Measurements from ENCODE around the gene TLK1. TPM values are rescaled to one million over a fixed set of nuclear protein-coding genes. Genes with fewer than 3 reads are reported as not detected.

TLK1 gene
- total RNA-seq (2021) = 74.1 and 101 TPM in 2 replicates
- percentile 94 among the genes with signal in this experiment for Bru-seq, nascent RNA
- BruChase-seq, experiment 1, labeled RNA remaining after a 2-hour chase = percentile 85 among the genes with signal in this experiment
- percentile 81 among the genes with signal in this experiment for BruChase-seq, experiment 2, labeled RNA remaining after a 6-hour chase
- long read RNA-seq, full-length matches to known transcripts = 12 of 27 reads
- long read RNA-seq, partial matches to known transcripts = 4 of 27 reads
- long read RNA-seq, other reads (novel, unspliced or antisense) = 11 of 27 reads

- Histone ChIP-seq H3K27ac (peak within 1 kb of the TSS; percentile 93), H3K79me2 (ENCODE audit: low read depth) (peaks cover 58% of the 10 kb centered on the region), H2AFZ (peak within 1 kb of the TSS; percentile 96), H3K4me2 (peak within 1 kb of the TSS; percentile 91), H4K20me1 (ENCODE audit: insufficient read depth) (peaks cover 36% of the 10 kb centered on the region), H3K4me3 (peak within 1 kb of the TSS; percentile 93), H3K36me3 (ENCODE audit: low read depth) (no peaks in the 10 kb centered on the region), H3K27me3 (ENCODE audit: insufficient read depth, low read depth) (no peaks in the 10 kb centered on the region), H3K9me3 (ENCODE audit: insufficient read depth, low read depth) (no peaks in the 10 kb centered on the region), H3K4me1 (replicated peaks; ENCODE audit: insufficient read depth) (peaks cover 61% of the 10 kb centered on the region), H3F3A (ENCODE audit: insufficient read depth, low read depth) (peaks cover 25% of the 10 kb centered on the region), H3K9me2 (ENCODE audit: insufficient read depth) (no peaks in the 10 kb centered on the region)
- no TSS peak for BruUV-seq (replicated peaks)
- peak; percentile 67 to 76 for DNase-seq
- TF ChIP-seq EZH2 (IDR thresholded peaks at IDR 0.05; ENCODE audit: low read depth) (no peak), CTCF (conservative IDR thresholded peaks at IDR 0.05) (no peak)
- intact Hi-C loops (cut with micrococcal nuclease; ENCODE audit: unreplicated experiment) = loop anchor here (2.0 to 5.0 kb wide), 2 partner anchors 64 to 362 kb away; partner anchors contain the start of gene CYBRD1
- ChIA-PET POLR2A (ENCODE audit: unreplicated experiment) (interaction anchor here (0.5 to 0.6 kb wide), 3 partner anchors 22 to 137 kb away, joined by 4 to 7 read pairs (median 5); no protein-coding TSS in a partner anchor), CTCF (interaction anchor here (0.7 to 1.1 kb wide), 2 partner anchors 188 to 256 kb away, joined by 8 to 20 read pairs; no protein-coding TSS in a partner anchor)
These were observed at the start of gene TLK1 for GRCh38 chr2:171160119-171160955. Gene TLK1, minus strand, starts transcription at chr2:171160893. Its CDS starts 465 bp downstream, at chr2:171160428.

GRCh38 chr2:171210216-171210863, 49.6 kb upstream of the TLK1 start:
- Histone ChIP-seq H3K9me2 (ENCODE audit: insufficient read depth) (no peaks in the 10 kb centered on the region), H3F3A (ENCODE audit: insufficient read depth, low read depth) (no peaks in the 10 kb centered on the region), H3K4me3 (no peak overlapping the region), H3K4me1 (replicated peaks; ENCODE audit: insufficient read depth) (no peaks in the 10 kb centered on the region), H3K36me3 (ENCODE audit: low read depth) (no peaks in the 10 kb centered on the region), H3K9me3 (ENCODE audit: insufficient read depth, low read depth) (no peaks in the 10 kb centered on the region), H3K4me2 (no peak overlapping the region), H3K79me2 (ENCODE audit: low read depth) (no peaks in the 10 kb centered on the region), H4K20me1 (ENCODE audit: insufficient read depth) (no peaks in the 10 kb centered on the region), H2AFZ (no peak overlapping the region), H3K27ac (no peak overlapping the region), H3K27me3 (ENCODE audit: insufficient read depth, low read depth) (no peaks in the 10 kb centered on the region)
- BruUV-seq (replicated peaks) = no TSS peak
- POLR2A ChIA-PET (ENCODE audit: unreplicated experiment) = no interaction called here
- TF ChIP-seq EZH2 (IDR thresholded peaks at IDR 0.05; ENCODE audit: low read depth) = no peak
- TF ChIP-seq CTCF (conservative IDR thresholded peaks at IDR 0.05) = no peak
- intact Hi-C loops (cut with micrococcal nuclease; ENCODE audit: unreplicated experiment) = no loop called here
- no peak for DNase-seq
- CTCF ChIA-PET = no interaction called here

- H3F3A ChIP-seq (ENCODE audit: insufficient read depth, low read depth) = no peaks in the 10 kb centered on the region
- H2AFZ ChIP-seq = no peak overlapping the region
- intact Hi-C loops (cut with micrococcal nuclease; ENCODE audit: unreplicated experiment) = no loop called here
- TF ChIP-seq EZH2 (IDR thresholded peaks at IDR 0.05; ENCODE audit: low read depth) = no peak
- TF ChIP-seq CTCF (conservative IDR thresholded peaks at IDR 0.05) = no peak
- no peak overlapping the region for H3K4me2 ChIP-seq
- H3K27me3 ChIP-seq (ENCODE audit: insufficient read depth, low read depth) = no peaks in the 10 kb centered on the region
- no peak overlapping the region for H3K4me3 ChIP-seq
- H3K9me2 ChIP-seq (ENCODE audit: insufficient read depth) = no peaks in the 10 kb centered on the region
- no peaks in the 10 kb centered on the region for H3K9me3 ChIP-seq (ENCODE audit: insufficient read depth, low read depth)
- ChIA-PET CTCF (no interaction called here), POLR2A (ENCODE audit: unreplicated experiment) (interaction anchor here (0.6 kb wide), 1 partner anchor 144 kb away, joined by 10 read pairs; no protein-coding TSS in a partner anchor)
- BruUV-seq (replicated peaks) = no TSS peak
- H4K20me1 ChIP-seq (ENCODE audit: insufficient read depth) = no peaks in the 10 kb centered on the region
- H3K36me3 ChIP-seq (ENCODE audit: low read depth) = no peaks in the 10 kb centered on the region
- H3K79me2 ChIP-seq (ENCODE audit: low read depth) = no peaks in the 10 kb centered on the region
- no peak overlapping the region for H3K27ac ChIP-seq
- H3K4me1 ChIP-seq (replicated peaks; ENCODE audit: insufficient read depth) = no peaks in the 10 kb centered on the region
- no peak for DNase-seq
These were observed 48.0 kb upstream of the TLK1 start for GRCh38 chr2:171208657-171209056.

Data from PC-9 (cell line).